Astrocyte (in vitro differentiated cells and primary cell): ENCODE data around the gene PDE6B. TPM values are rescaled to one million over a fixed set of nuclear protein-coding genes. Genes with fewer than 3 reads are reported as not detected.

Source experiments
- DNase-seq: peaks from one replicate; pipeline ENCODE4 v3.0.0-alpha.2; 2010; ENCODE audit warnings: low read depth
- FAIRE-seq: peaks from 2 replicates; lab custom pipeline; 2011; peaks lifted over from hg19 to GRCh38; lab: Jason Lieb, UNC
- H2AFZ ChIP-seq: 2 replicates; pipeline ENCODE4 v1.6.0; 2012; ENCODE audit warnings: low read depth, low read length, inconsistent platforms
- H3K27ac ChIP-seq: 2 replicates; pipeline ENCODE4 v1.5.1; 2011; ENCODE audit warnings: low read depth, low read length, inconsistent platforms
- H3K27me3 ChIP-seq: 2 replicates; pipeline ENCODE4 v1.6.0; 2011; ENCODE audit warnings: low read length, inconsistent platforms; ENCODE audit not compliant: insufficient read depth
- H3K36me3 ChIP-seq: 2 replicates; pipeline ENCODE4 v1.5.1; 2011; ENCODE audit warnings: low read length, inconsistent platforms; ENCODE audit not compliant: insufficient read depth
- H3K4me1 ChIP-seq: 2 replicates; pipeline ENCODE4 v1.5.1; 2011; ENCODE audit warnings: low read length, inconsistent platforms; ENCODE audit not compliant: insufficient read depth
- H3K4me2 ChIP-seq: 2 replicates; pipeline ENCODE4 v1.6.0; 2012; ENCODE audit warnings: low read length, inconsistent platforms
- H3K4me3 ChIP-seq: 2 replicates; pipeline ENCODE4 v1.5.1; 2011; ENCODE audit warnings: low read depth, mild to moderate bottlenecking, low read length, inconsistent platforms; ENCODE audit not compliant: insufficient read depth
- H3K79me2 ChIP-seq: 2 replicates; pipeline ENCODE4 v1.6.0; 2012; ENCODE audit warnings: mild to moderate bottlenecking, low read length, inconsistent platforms; ENCODE audit not compliant: insufficient read depth
- H3K9ac ChIP-seq: 2 replicates; pipeline ENCODE4 v1.6.0; 2012; ENCODE audit warnings: mild to moderate bottlenecking, low read length, inconsistent platforms
- H3K9me3 ChIP-seq: 2 replicates; pipeline ENCODE4 v1.5.1; 2012; ENCODE audit warnings: low read depth, mild to moderate bottlenecking, low read length, inconsistent platforms; ENCODE audit not compliant: insufficient read depth
- H4K20me1 ChIP-seq: 2 replicates; pipeline ENCODE4 v1.6.0; 2012; ENCODE audit warnings: low read length, inconsistent platforms; ENCODE audit not compliant: insufficient read depth
- H3K27ac Mint-ChIP-seq: one replicate; pipeline ENCODE4 v1.8.0; 2021; ENCODE audit warnings: mild to moderate bottlenecking, mixed read lengths; ENCODE audit not compliant: unreplicated experiment
- H3K27me3 Mint-ChIP-seq: one replicate; pipeline ENCODE4 v1.8.0; 2021; ENCODE audit warnings: low read depth, mixed read lengths; ENCODE audit not compliant: unreplicated experiment
- H3K36me3 Mint-ChIP-seq: one replicate; pipeline ENCODE4 v1.8.0; 2021; ENCODE audit warnings: low read depth, mixed read lengths; ENCODE audit not compliant: unreplicated experiment
- H3K4me1 Mint-ChIP-seq: one replicate; pipeline ENCODE4 v1.8.0; 2021; ENCODE audit warnings: low read depth, mixed read lengths; ENCODE audit not compliant: unreplicated experiment
- H3K4me3 Mint-ChIP-seq: one replicate; pipeline ENCODE4 v1.8.0; 2021; ENCODE audit warnings: mild to moderate bottlenecking, moderate library complexity, mixed read lengths; ENCODE audit not compliant: unreplicated experiment
- H3K9me3 Mint-ChIP-seq: one replicate; pipeline ENCODE4 v1.8.0; 2021; ENCODE audit warnings: mild to moderate bottlenecking, mixed read lengths; ENCODE audit not compliant: unreplicated experiment
- CTCF ChIP-seq: IDR thresholded peaks from 2 replicates; pipeline ENCODE4 v1.5.1; 2011; ENCODE audit warnings: low read depth, mild to moderate bottlenecking, inconsistent platforms, low read length, moderate library complexity; ENCODE audit not compliant: insufficient read depth
- EZH2 ChIP-seq: IDR thresholded peaks from 2 replicates; pipeline ENCODE4 v1.6.1; 2012; ENCODE audit warnings: mild to moderate bottlenecking, low read length, inconsistent platforms; ENCODE audit not compliant: insufficient read depth
- total RNA-seq: library from RNA; stranded (reverse); gene quantifications from 2 replicates; pipeline ENCODE4 v1.2.1, GENCODE V29; 2021

The PDE6B gene
- total RNA-seq, 1 donor from 2014 or later: 2.8 TPM

GRCh38 chr4:675980-676870, 50.9 kb downstream of the PDE6B start:
- H3K4me3 ChIP-seq: no peak overlapping the region
- no peaks in the 10 kb centered on the region for H3K27me3 ChIP-seq
- H3K9me3 ChIP-seq: no peaks in the 10 kb centered on the region
- no peak overlapping the region for H3K9ac ChIP-seq
- H3K27ac ChIP-seq: no peak overlapping the region
- no peak overlapping the region for H2AFZ ChIP-seq
- peaks cover 6% of the 10 kb centered on the region for H4K20me1 ChIP-seq
- H3K36me3 ChIP-seq: peaks cover 11% of the 10 kb centered on the region
- TF ChIP-seq CTCF: no peak
- TF ChIP-seq EZH2: no peak
- H3K79me2 ChIP-seq: peaks cover 31% of the 10 kb centered on the region
- Mint-ChIP-seq H3K9me3 (no peaks in the 10 kb centered on the region), H3K36me3 (peaks cover 6% of the 10 kb centered on the region), H3K4me3 (peak overlapping the region; percentile 34), H3K4me1 (peaks cover 12% of the 10 kb centered on the region), H3K27ac (no peak overlapping the region), H3K27me3 (no peaks in the 10 kb centered on the region)
- peaks cover 19% of the 10 kb centered on the region for H3K4me1 ChIP-seq
- DNase-seq (no peak), FAIRE-seq (no peak)
- no peak overlapping the region for H3K4me2 ChIP-seq

- H3K9me3 Mint-ChIP-seq: no peaks in the 10 kb centered on the region
- FAIRE-seq (no peak), DNase-seq (no peak)
- peak overlapping the region; percentile 40 for H3K4me3 Mint-ChIP-seq
- H3K27ac ChIP-seq: no peak overlapping the region
- H3K4me3 ChIP-seq: no peak overlapping the region
- peaks cover 6% of the 10 kb centered on the region for H3K36me3 Mint-ChIP-seq
- H3K27me3 Mint-ChIP-seq: no peaks in the 10 kb centered on the region
- H3K9ac ChIP-seq: no peak overlapping the region
- TF ChIP-seq CTCF: no peak
- TF ChIP-seq EZH2: no peak
- H3K4me1 Mint-ChIP-seq: peaks cover 12% of the 10 kb centered on the region
- H3K36me3 ChIP-seq: peaks cover 5% of the 10 kb centered on the region
- no peak overlapping the region for H3K27ac Mint-ChIP-seq
- no peaks in the 10 kb centered on the region for H3K27me3 ChIP-seq
- H4K20me1 ChIP-seq: peaks cover 6% of the 10 kb centered on the region
- no peaks in the 10 kb centered on the region for H3K9me3 ChIP-seq
- no peak overlapping the region for H2AFZ ChIP-seq
- H3K4me2 ChIP-seq: no peak overlapping the region
- H3K79me2 ChIP-seq: peaks cover 31% of the 10 kb centered on the region
- H3K4me1 ChIP-seq: peaks cover 20% of the 10 kb centered on the region
Measured at GRCh38 chr4:676871-677235, 51.5 kb downstream of the PDE6B start.
